OCI-LY1 (cell line): ENCODE measurements around the gene FGFR2.

ENCODE experiments used
- H2AFZ ChIP-seq: fragments of 200-600 bp; sonication (generic), shearing (Covaris generic); 2 replicates; pipeline ENCODE4 v1.6.0; 2014; ENCODE audit warnings: antibody characterized with exemption, mild to moderate bottlenecking, low read length
- H3F3A ChIP-seq: fragments of 200-600 bp; sonication (generic), shearing (Covaris generic); 2 replicates; pipeline ENCODE4 v1.6.0; 2014; ENCODE audit warnings: mild to moderate bottlenecking, antibody characterized with exemption, low read length, moderate library complexity; ENCODE audit not compliant: insufficient read depth
- H3K27ac ChIP-seq: fragments of 200-600 bp; sonication (generic); 2 replicates; pipeline ENCODE4 v1.5.1; 2014; ENCODE audit warnings: low read length, mixed run types, mild to moderate bottlenecking, low read depth; ENCODE audit not compliant: poor library complexity, severe bottlenecking
- H3K27me3 ChIP-seq: fragments of 200-600 bp; sonication (generic); 2 replicates; pipeline ENCODE4 v1.6.0; 2014; ENCODE audit warnings: antibody characterized with exemption, mild to moderate bottlenecking, low read length, moderate library complexity; ENCODE audit not compliant: insufficient read depth
- H3K36me3 ChIP-seq: fragments of 200-600 bp; sonication (generic); 2 replicates; pipeline ENCODE4 v1.6.1; 2014; ENCODE audit warnings: mild to moderate bottlenecking, antibody characterized with exemption, low read length, moderate library complexity, mixed read lengths; ENCODE audit not compliant: insufficient read depth
- H3K4me1 ChIP-seq: fragments of 200-600 bp; sonication (generic); 2 replicates; pipeline ENCODE4 v1.5.1; 2014; ENCODE audit warnings: mild to moderate bottlenecking, low read length, moderate library complexity; ENCODE audit not compliant: insufficient read depth, severe bottlenecking
- H3K4me2 ChIP-seq: fragments of 200-600 bp; sonication (generic), shearing (Covaris generic); 2 replicates; pipeline ENCODE4 v1.6.1; 2014; ENCODE audit warnings: low read length
- H3K4me3 ChIP-seq: fragments of 200-600 bp; sonication (generic); 2 replicates; pipeline ENCODE4 v1.5.1; 2014; ENCODE audit warnings: low read length, low read depth, mild to moderate bottlenecking, mixed read lengths; ENCODE audit not compliant: poor library complexity, severe bottlenecking
- H3K79me2 ChIP-seq: fragments of 200-600 bp; shearing (Covaris generic); 2 replicates; pipeline ENCODE4 v1.6.1; 2016; ENCODE audit warnings: mixed run types, low read length, mixed read lengths; ENCODE audit not compliant: insufficient read depth
- H3K9ac ChIP-seq: fragments of 200-600 bp; sonication (generic), shearing (Covaris generic); 2 replicates; pipeline ENCODE4 v1.6.1; 2014; ENCODE audit warnings: mild to moderate bottlenecking, low read length, mixed read lengths
- H3K9me2 ChIP-seq: fragments of 200-600 bp; sonication (generic), shearing (Covaris generic); 2 replicates; pipeline ENCODE4 v1.6.1; 2014; ENCODE audit warnings: low read depth, mild to moderate bottlenecking, low read length, mixed read lengths
- H3K9me3 ChIP-seq: fragments of 200-600 bp; shearing (Covaris generic); 2 replicates; pipeline ENCODE4 v1.6.1; 2014; ENCODE audit warnings: low read length, mixed read lengths
- H4K20me1 ChIP-seq: fragments of 200-600 bp; sonication (generic), shearing (Covaris generic); 2 replicates; pipeline ENCODE4 v1.6.0; 2016; ENCODE audit warnings: mild to moderate bottlenecking, low read length; ENCODE audit not compliant: insufficient read depth
- CTCF ChIP-seq: fragments of 200-600 bp; sonication (generic), shearing (Covaris generic); IDR thresholded peaks from 2 replicates; pipeline ENCODE4 v1.5.1; 2017; ENCODE audit warnings: mild to moderate bottlenecking, antibody characterized with exemption, low read length, moderate library complexity, mixed read lengths
- EZH2 ChIP-seq: fragments of 200-600 bp; sonication (generic), shearing (Covaris generic); IDR thresholded peaks from 2 replicates; pipeline ENCODE4 v1.8.0; 2017; ENCODE audit warnings: borderline replicate concordance, mixed run types, mild to moderate bottlenecking, antibody characterized with exemption, low read length, moderate library complexity, mixed read lengths

Gene FGFR2

GRCh38 chr10:121452581-121452980 lies 145.7 kb downstream of the FGFR2 start:
- no peak overlapping the region for H3K4me3 ChIP-seq
- no peaks in the 10 kb centered on the region for H3K9me2 ChIP-seq
- H3K9me3 ChIP-seq: no peaks in the 10 kb centered on the region
- TF ChIP-seq CTCF (no peak), EZH2 (no peak)
- no peaks in the 10 kb centered on the region for H3K27me3 ChIP-seq
- H3K36me3 ChIP-seq: no peaks in the 10 kb centered on the region
- no peaks in the 10 kb centered on the region for H3F3A ChIP-seq
- H3K9ac ChIP-seq: no peak overlapping the region
- no peak overlapping the region for H3K27ac ChIP-seq
- H3K4me2 ChIP-seq: no peak overlapping the region
- H3K79me2 ChIP-seq: no peaks in the 10 kb centered on the region
- no peaks in the 10 kb centered on the region for H4K20me1 ChIP-seq
- H2AFZ ChIP-seq: no peak overlapping the region
- no peaks in the 10 kb centered on the region for H3K4me1 ChIP-seq

- no peaks in the 10 kb centered on the region for H3K4me1 ChIP-seq
- no peaks in the 10 kb centered on the region for H3K79me2 ChIP-seq
- H3K27me3 ChIP-seq: no peaks in the 10 kb centered on the region
- no peaks in the 10 kb centered on the region for H3F3A ChIP-seq
- H3K36me3 ChIP-seq: no peaks in the 10 kb centered on the region
- no peaks in the 10 kb centered on the region for H3K9me3 ChIP-seq
- no peak overlapping the region for H3K4me2 ChIP-seq
- H3K27ac ChIP-seq: no peak overlapping the region
- no peak overlapping the region for H3K4me3 ChIP-seq
- no peaks in the 10 kb centered on the region for H4K20me1 ChIP-seq
- H3K9ac ChIP-seq: no peak overlapping the region
- TF ChIP-seq CTCF: no peak
- TF ChIP-seq EZH2: no peak
- H2AFZ ChIP-seq: no peak overlapping the region
- H3K9me2 ChIP-seq: no peaks in the 10 kb centered on the region
Measured at GRCh38 chr10:121450247-121450646, 148.0 kb downstream of the FGFR2 start.

- H3K27ac ChIP-seq: no peak overlapping the region
- TF ChIP-seq CTCF (no peak), EZH2 (no peak)
Measured at GRCh38 chr10:121449482-121449924, 148.7 kb downstream of the FGFR2 start.

More at GRCh38 chr10:121449482-121449924, 148.7 kb downstream of the FGFR2 start:
- H3K9me2 ChIP-seq: no peaks in the 10 kb centered on the region
- H3K79me2 ChIP-seq: no peaks in the 10 kb centered on the region
- no peaks in the 10 kb centered on the region; the same call in 1 of the 2 replicates for H3K27me3 ChIP-seq
- H3K9me3 ChIP-seq: no peaks in the 10 kb centered on the region
- no peaks in the 10 kb centered on the region for H3F3A ChIP-seq
- no peaks in the 10 kb centered on the region for H3K4me1 ChIP-seq
- H3K4me2 ChIP-seq: no peak overlapping the region
- H4K20me1 ChIP-seq: no peaks in the 10 kb centered on the region
- no peak overlapping the region for H3K9ac ChIP-seq
- no peaks in the 10 kb centered on the region for H3K36me3 ChIP-seq
- H3K4me3 ChIP-seq: no peak overlapping the region
- H2AFZ ChIP-seq: no peak overlapping the region
